Activated CD4-positive, alpha-beta T cell treated with anti-CD3 and anti-CD28 coated beads for 4 hours (primary cell): ENCODE data around the gene PPM1G.
A peak's percentile ranks its signal among the peaks of the same experiment; 100 is the strongest.

Experiments used
- DNase-seq, 2 donors: peaks; one replicate each; pipeline ENCODE4 v3.0.0-alpha.2; 2020

Gene PPM1G

GRCh38 chr2:27412419-27413152, 3.2 kb upstream of the PPM1G start:
- DNase-seq, result no peak

- DNase-seq, result peak in 1 of 2 donors; percentile 23
These were observed 630 bp downstream of the PPM1G start for GRCh38 chr2:27408601-27409320.

DNA sequence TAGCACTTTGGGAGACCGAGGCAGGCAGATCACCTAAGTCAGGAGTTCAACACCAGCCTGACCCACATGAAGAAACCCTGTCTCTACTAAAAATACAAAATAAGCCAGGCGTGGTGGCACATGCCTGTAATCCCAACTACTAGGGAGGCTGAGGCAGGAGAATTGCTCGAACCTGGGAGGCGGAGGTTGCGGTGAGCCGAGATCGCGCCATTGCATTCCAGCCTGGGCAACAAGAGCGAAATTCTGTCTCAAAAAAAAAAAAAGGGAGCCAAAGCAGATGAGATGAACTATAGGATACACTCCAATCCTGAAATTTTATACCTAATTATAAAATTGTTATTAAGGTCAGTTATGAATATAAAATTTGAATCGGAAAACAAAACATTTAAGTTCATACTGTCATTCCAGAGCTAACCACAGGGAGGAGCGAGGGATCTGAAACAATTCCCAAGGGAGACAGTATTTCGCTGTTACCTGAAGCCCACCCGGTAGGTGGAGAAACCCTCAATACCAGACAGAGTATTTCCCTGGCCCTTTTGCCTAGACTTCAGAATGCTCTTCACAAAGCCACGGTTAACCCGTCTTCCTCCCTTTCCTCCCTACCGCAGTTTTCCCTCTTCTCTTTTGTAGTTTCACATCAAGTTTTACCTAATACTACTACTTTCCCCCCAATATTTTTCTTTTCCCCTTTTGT, 1.4 kb downstream of the PPM1G start:
- no peak for DNase-seq

DNA sequence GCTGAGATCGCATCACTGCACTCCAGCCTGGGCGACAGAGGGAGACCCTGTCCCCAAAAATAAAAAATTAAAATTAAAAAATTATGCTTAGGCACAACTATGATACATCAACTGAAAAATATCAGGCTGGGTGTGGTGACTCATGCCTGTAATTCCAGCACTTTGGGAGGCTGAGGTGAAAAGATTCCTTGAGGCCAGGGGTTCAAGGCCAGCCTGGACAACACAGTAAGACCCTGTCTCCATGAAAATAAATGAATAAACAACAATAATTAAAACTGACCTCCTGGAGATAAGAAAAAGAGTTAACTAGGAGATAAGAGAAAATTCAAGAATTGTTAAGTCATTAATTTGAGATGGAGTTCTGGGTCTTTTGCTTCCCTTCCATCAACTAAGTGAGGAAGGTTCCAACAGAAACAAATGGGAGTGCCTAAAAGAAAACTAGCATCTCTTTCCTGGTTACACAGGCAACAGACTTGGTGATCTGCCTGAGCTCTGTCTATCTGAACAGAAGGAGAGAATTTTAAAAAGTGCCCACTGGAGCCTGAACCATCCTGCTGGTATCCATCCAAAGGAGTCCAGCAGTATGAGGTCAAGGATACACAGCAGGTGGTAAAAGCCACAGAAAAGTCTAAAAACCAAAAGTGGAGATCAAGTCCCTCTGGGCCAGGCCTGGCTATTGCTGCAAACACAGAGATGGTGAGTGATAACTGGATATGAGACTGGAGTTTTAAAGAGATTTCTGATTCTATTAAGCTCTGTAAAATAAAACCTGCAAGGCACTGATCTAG, 8.8 kb downstream of the PPM1G start:
- no peak for DNase-seq

- DNase-seq, result no peak
These were observed 10.4 kb downstream of the PPM1G start for GRCh38 chr2:27398962-27399361.

DNA sequence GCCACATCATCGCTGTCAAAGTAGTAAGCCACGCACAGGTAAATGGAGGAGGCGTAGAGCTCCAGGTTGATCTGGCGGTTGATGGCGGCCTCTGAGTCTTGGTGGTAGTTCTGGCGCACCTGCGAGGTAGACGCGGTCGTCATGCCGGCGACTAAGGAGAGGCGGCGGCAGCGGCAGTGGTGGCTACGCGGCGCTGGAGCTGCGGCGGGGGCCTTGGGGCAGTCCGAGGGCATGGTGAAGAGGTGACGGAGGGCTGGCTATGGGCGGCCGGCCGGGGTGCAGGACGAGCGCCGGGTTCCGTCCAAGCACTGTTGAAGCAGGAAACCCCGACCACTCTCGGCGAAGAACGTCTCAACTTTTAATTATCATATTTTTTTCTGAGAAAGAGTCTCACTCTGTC, 16.2 kb downstream of the PPM1G start:
- no peak for DNase-seq

- no peak for DNase-seq
These were observed 18.3 kb downstream of the PPM1G start for GRCh38 chr2:27390822-27391679.

DNA sequence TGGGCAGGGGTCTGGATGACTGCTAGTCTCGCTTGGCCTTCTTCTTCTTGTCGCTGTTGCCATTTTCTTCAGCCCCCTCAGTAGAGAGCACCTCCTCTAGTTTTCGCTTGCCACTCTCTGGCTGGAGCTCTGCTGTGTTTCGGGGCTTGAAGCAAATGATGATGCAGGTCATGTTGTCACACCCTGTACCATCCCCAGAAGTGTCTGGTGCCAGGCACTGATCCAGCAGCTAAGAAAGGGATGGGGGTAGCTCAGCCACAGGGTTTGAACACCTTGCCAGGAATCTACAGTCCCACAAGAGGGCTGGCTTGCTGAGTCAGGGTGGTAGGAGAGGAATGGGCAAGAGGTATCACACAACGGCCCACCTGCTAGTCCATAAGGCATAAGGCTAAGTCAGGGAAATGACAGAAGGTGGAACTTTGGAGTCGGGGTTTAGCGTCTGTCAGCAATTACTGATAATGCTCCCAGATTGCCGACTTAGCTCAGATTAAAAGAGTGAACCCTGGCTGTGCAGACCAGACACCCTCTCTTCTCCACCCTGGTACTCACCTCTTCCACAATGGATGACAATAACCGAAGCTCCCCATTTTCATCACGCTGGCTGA, 27.7 kb downstream of the PPM1G start:
- no peak for DNase-seq

GRCh38 chr2:27380626-27381545, 28.5 kb downstream of the PPM1G start, which contains the start of gene ZNF513:
ZNF513 (minus strand) TSS chr2:27380734; CDS start chr2:27380526, 208 bp downstream.
- DNase-seq, result peak; percentile 82 to 86

- DNase-seq, result peak in 1 of 2 donors; percentile 38
These were observed 29.4 kb downstream of the PPM1G start for GRCh38 chr2:27379836-27380625.

GRCh38 chr2:27379383-27379835, 30.0 kb downstream of the PPM1G start:
- no peak for DNase-seq

GRCh38 chr2:27378809-27379290, 30.5 kb downstream of the PPM1G start:
- DNase-seq, result no peak

DNA sequence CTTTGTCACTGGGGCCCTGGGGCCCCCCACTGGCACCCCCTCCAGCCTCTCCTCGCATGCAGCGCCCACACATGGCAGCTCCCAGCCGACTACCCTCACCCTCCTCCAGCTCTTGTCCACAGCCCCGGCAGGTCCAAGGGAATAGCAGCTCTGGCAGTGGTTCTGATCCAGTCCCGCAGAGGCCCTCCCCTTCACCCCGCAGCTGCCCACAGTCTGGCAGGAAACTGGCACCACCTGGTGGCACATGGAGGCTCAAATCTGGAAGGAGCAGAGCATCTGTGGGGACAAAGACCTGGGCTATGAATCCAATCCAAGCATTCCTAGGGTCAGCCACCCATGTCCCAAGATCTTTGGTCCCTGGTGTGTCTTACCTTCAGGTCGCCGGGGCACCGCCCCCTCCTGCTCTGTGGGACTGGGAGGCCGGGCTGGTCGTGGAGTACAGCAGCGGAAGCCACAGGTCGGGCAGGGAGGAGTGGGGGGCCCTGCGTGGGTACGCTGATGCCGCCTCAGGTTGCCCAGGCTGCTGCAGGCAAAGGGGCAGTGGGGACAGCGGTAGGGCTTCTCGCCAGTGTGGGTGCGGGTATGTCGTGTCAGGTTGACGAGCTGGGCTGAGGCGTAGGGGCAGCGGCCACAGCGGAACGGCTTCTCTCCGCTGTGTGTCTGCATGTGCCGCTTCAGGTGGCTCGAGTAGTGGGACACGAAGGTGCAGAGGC, 31.1 kb downstream of the PPM1G start:
- no peak for DNase-seq

- DNase-seq, result no peak
These were observed 31.7 kb downstream of the PPM1G start for GRCh38 chr2:27377618-27378095.

DNA sequence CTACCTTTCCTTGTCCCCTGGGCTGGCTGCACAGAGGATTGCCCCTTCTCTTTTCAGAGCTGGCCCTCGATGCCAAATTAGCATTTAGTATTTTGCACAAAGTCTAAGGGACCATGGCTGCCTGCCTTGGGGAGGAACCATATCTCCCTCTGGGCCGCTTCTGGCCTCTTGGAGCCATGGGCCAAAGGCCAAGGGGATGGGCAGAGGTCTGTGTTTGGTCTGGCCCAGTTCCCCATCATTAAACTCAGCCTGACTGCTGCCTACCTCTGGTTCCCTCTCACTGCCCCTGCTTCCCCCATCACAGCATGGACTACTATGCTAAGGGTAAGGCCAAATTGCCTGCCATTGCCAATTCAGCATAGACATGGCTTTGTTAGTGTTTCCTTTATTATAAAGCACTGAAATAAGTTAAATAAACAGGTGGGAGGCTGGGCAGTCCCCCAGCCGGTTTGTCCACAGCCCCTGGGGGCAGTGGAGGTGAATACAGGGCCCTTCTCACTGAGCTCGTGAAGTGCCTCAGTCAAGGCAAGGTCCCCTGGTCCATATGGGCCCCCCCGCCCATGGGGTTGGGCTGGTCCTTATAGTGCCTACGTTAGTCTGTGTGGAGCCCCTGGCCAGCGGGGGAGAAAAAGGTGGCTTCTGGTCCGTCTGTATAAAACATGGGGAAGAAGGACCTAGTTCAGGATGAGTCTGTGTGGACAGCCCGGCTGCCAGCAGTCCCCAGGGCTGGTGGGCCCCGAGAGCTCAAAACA, 32.3 kb downstream of the PPM1G start:
- DNase-seq, result no peak

DNA sequence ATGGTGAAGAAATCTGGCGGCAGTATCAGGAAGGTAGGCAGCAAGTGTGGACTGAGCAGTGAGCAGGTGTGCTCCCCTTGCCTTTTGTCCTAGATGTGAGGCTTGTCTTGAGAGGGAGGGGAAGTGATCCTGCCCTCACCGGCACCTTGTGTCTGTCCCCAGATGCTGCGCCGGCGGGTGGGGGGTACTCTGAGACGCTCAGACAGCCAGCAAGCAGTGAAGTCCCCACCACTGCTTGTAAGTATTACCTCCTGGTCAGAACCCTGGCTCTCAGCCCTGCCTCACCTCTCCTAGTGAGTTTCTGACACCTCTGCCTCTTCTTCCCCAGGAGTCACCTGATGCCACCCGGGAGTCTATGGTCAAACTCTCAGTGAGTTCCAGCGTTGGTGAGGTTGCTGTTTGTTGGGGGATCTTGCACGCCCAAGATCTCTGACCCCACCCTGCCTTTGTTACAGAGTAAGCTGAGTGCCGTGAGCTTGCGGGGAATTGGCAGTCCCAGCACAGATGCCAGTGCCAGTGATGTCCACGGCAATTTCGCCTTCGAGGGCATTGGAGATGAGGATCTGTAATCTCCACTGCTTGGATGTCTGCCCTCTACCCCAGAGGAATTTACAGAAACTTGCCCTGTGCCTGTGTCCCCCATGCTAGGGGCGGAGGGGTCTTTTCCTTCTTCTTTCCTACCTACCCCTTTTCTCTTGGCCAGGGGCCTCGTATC, 33.1 kb downstream of the PPM1G start:
- no peak for DNase-seq
